Measurements from ENCODE around the gene ORAI1. TPM values are rescaled to one million over a fixed set of nuclear protein-coding genes. Genes with fewer than 3 reads are reported as not detected.

The ORAI1 gene
- 9.5 TPM for polyA plus RNA-seq (2012; ENCODE audit: missing spikeins)

- TF ChIP-seq POLR2A (IDR thresholded peaks at IDR 0.05; ENCODE audit: low read depth, low read length) (peak; percentile 94), TAF1 (IDR thresholded peaks at IDR 0.05; ENCODE audit: borderline replicate concordance, low read depth, low read length) (peak; percentile 57; the same call in 1 of the 2 replicates), POLR2AphosphoS5 (IDR thresholded peaks at IDR 0.05; ENCODE audit: low read depth, low read length) (peak; percentile 82)
- DNase-seq (ENCODE audit: insufficient read length): peak; percentile 88
- peak; percentile 81 for FAIRE-seq
These were observed at the start of gene ORAI1 for GRCh38 chr12:121626087-121626852. TSS of gene ORAI1 (plus strand) at chr12:121626530.

GRCh38 chr12:121576851-121577391 lies 49.4 kb upstream of the ORAI1 start:
- no peak for FAIRE-seq
- no peak for TF ChIP-seq POLR2AphosphoS5 (IDR thresholded peaks at IDR 0.05; ENCODE audit: low read depth, low read length)
- TF ChIP-seq POLR2A (IDR thresholded peaks at IDR 0.05; ENCODE audit: low read depth, low read length): no peak
- no peak for TF ChIP-seq TAF1 (IDR thresholded peaks at IDR 0.05; ENCODE audit: borderline replicate concordance, low read depth, low read length)
- no peak for DNase-seq (ENCODE audit: insufficient read length)

GRCh38 chr12:121577443-121578180 lies 48.7 kb upstream of the ORAI1 start:
- no peak for TF ChIP-seq POLR2A (IDR thresholded peaks at IDR 0.05; ENCODE audit: low read depth, low read length)
- no peak for TF ChIP-seq POLR2AphosphoS5 (IDR thresholded peaks at IDR 0.05; ENCODE audit: low read depth, low read length)
- TF ChIP-seq TAF1 (IDR thresholded peaks at IDR 0.05; ENCODE audit: borderline replicate concordance, low read depth, low read length): no peak
- DNase-seq (ENCODE audit: insufficient read length): no peak
- no peak for FAIRE-seq

- DNase-seq (ENCODE audit: insufficient read length) (no peak), FAIRE-seq (no peak)
- no peak for TF ChIP-seq POLR2AphosphoS5 (IDR thresholded peaks at IDR 0.05; ENCODE audit: low read depth, low read length)
- no peak for TF ChIP-seq TAF1 (IDR thresholded peaks at IDR 0.05; ENCODE audit: borderline replicate concordance, low read depth, low read length)
- TF ChIP-seq POLR2A (IDR thresholded peaks at IDR 0.05; ENCODE audit: low read depth, low read length): no peak
These were observed 47.8 kb upstream of the ORAI1 start for GRCh38 chr12:121578230-121579189.

- peak; percentile 56 for DNase-seq (ENCODE audit: insufficient read length)
- TF ChIP-seq POLR2A (IDR thresholded peaks at IDR 0.05; ENCODE audit: low read depth, low read length): no peak
- no peak for TF ChIP-seq TAF1 (IDR thresholded peaks at IDR 0.05; ENCODE audit: borderline replicate concordance, low read depth, low read length)
- TF ChIP-seq POLR2AphosphoS5 (IDR thresholded peaks at IDR 0.05; ENCODE audit: low read depth, low read length): no peak
- FAIRE-seq: no peak
These were observed 47.0 kb upstream of the ORAI1 start for GRCh38 chr12:121579190-121579791.

- 0 out of 2 replicates have a peak, but pooled peaks have one; percentile 10 for TF ChIP-seq TAF1 (IDR thresholded peaks at IDR 0.05; ENCODE audit: borderline replicate concordance, low read depth, low read length)
- no peak for TF ChIP-seq POLR2AphosphoS5 (IDR thresholded peaks at IDR 0.05; ENCODE audit: low read depth, low read length)
- no peak for DNase-seq (ENCODE audit: insufficient read length)
- peak; percentile 33 for FAIRE-seq
These were observed 46.1 kb upstream of the ORAI1 start for GRCh38 chr12:121579981-121580868.

- DNase-seq (ENCODE audit: insufficient read length): no peak
- no peak for FAIRE-seq
- TF ChIP-seq TAF1 (IDR thresholded peaks at IDR 0.05; ENCODE audit: borderline replicate concordance, low read depth, low read length): no peak
These were observed 45.2 kb upstream of the ORAI1 start, which contains the start of gene KDM2B for GRCh38 chr12:121580959-121581685. TSS of gene KDM2B (minus strand) at chr12:121581023. CDS start at chr12:121580911, 112 bp downstream.

GRCh38 chr12:121581686-121582429 lies 44.5 kb upstream of the ORAI1 start:
- DNase-seq (ENCODE audit: insufficient read length) (no peak), FAIRE-seq (no peak)
- no peak for TF ChIP-seq TAF1 (IDR thresholded peaks at IDR 0.05; ENCODE audit: borderline replicate concordance, low read depth, low read length)
- no peak for TF ChIP-seq POLR2A (IDR thresholded peaks at IDR 0.05; ENCODE audit: low read depth, low read length)
- no peak for TF ChIP-seq POLR2AphosphoS5 (IDR thresholded peaks at IDR 0.05; ENCODE audit: low read depth, low read length)
